Left lung (tissue), 10 donors: ENCODE measurements around the gene DPY30. TPM values are rescaled to one million over a fixed set of nuclear protein-coding genes. Genes with fewer than 3 reads are reported as not detected.
A peak's percentile ranks its signal among the peaks of the same experiment; 100 is the strongest.

ENCODE experiments used
- ATAC-seq: fragments of 200-7000 bp; cut with Tn5 transposase; one replicate; pipeline ENCODE4 v1.9.1; 2020; ENCODE audit warnings: moderate library complexity
- DNase-seq, 4 donors: peaks; one replicate each; pipeline ENCODE4 v3.0.0-alpha.2; 2013 to 2020
- H3K27ac ChIP-seq, 2 donors: fragments of 200-600 bp; sonication (generic) in 1 of 2; one replicate each; pipeline versions ENCODE4 v1.5.0 to v1.8.0; 2020 to 2021
- H3K27me3 ChIP-seq, 2 donors: fragments of 200-600 bp; sonication (generic) in 1 of 2; one replicate each; pipeline versions ENCODE4 v1.5.0 to v1.8.0; 2020 to 2021
- H3K36me3 ChIP-seq, 2 donors: fragments of 200-600 bp; sonication (generic) in 1 of 2; one replicate each; pipeline versions ENCODE4 v1.5.0 to v1.8.0; 2020 to 2021
- H3K4me1 ChIP-seq, 2 donors: fragments of 200-600 bp; one replicate each; pipeline ENCODE4 v1.8.0; 2021
- H3K4me3 ChIP-seq, 2 donors: fragments of 200-600 bp; sonication (generic) in 1 of 2; one replicate each; pipeline versions ENCODE4 v1.5.0 to v1.8.0; 2020 to 2021; ENCODE audit warnings: mild to moderate bottlenecking in 1 of 2
- H3K9me3 ChIP-seq, 2 donors: fragments of 200-600 bp; sonication (generic) in 1 of 2; one replicate each; pipeline versions ENCODE4 v1.5.0 to v1.8.0; 2020 to 2021
- intact Hi-C, 2 donors: fragments of 100-400 bp; cut with DNase I; formaldehyde crosslinking; loops; one replicate each; pipeline versions ENCODE4 v1.11.2 to v1.14.2; 2022
- polyA plus RNA-seq, 6 donors: library from polyadenylated mRNA; unstranded; fragments of 120-200 nt; gene quantifications; one replicate each; pipeline ENCODE4 v1.2.1, GENCODE V29; 2013; ENCODE audit not compliant: insufficient read length in 6 of 6
- total RNA-seq, 2 donors: library from RNA; stranded (reverse); fragmentation: NEBNext Ultra II Directional; extraction: Animal tissue kit (Norgen Biotek cat#: 25700); gene quantifications; one replicate each; pipeline ENCODE4 v1.2.1, GENCODE V29; 2021
- TF ChIP-seq, protein P1 (sequence below), 2 donors: fragments of 200-600 bp; sonication (generic) in 1 of 2; IDR thresholded peaks; one replicate each; pipeline versions ENCODE4 v1.5.0 to v1.8.0; 2021; ENCODE audit warnings: antibody characterized with exemption in 2 of 2
- donor health status: DM: no; HTN: yes; CAD: no.
- donor health status: DM: no; HTN: no; CAD: no.

DPY30 gene
- total and polyA plus RNA-seq, 8 donors, result 58.0 to 87.9 (median 73.4) TPM

DNA sequence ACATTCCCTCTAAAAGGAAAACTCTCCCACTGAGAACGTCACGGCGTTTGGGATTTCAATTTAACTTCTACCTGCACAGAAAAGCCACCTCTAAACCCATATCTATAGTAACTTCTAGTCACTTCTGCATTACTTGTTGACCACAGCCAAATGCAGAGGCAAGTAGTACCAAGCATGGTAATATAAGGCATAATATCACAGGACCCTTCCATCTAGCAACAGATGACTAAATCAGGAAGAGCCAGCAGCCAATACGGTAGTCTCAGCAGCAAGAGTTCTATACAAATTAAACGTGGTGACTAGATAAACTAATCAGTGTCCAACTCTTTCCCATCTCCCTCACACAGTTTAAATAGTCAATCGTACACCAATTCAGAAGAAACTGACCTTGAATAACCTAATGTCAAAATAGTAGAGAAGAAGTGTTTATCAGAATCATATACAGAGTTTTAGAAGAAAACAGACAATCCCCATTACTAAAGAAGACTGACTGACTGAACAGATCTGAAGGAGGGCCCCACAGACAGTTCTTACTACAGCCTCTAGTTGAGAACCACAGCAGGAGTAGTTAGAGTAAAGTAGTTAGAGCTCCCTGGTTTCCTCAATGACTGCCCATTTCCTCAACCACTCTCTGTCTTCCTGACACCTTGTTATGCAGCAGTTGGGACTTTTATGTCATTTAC is 58.8 kb downstream of the DPY30 start:
- no peaks in the 10 kb centered on the region for H3K9me3 ChIP-seq
- H3K4me1 ChIP-seq, result peaks cover 0 to 16% of the 10 kb centered on the region in 2 donors
- no peaks in the 10 kb centered on the region for H3K36me3 ChIP-seq
- ATAC-seq, result peak; percentile 84
- no peak overlapping the region for H3K4me3 ChIP-seq
- peak overlapping the region in 1 of 2 donors; percentile 37 for H3K27ac ChIP-seq
- H3K27me3 ChIP-seq, result no peaks in the 10 kb centered on the region
- intact Hi-C loops, result no loop called here
- peak in 1 of 4 donors; percentile 11 for DNase-seq
- TF ChIP-seq, protein P1, sequence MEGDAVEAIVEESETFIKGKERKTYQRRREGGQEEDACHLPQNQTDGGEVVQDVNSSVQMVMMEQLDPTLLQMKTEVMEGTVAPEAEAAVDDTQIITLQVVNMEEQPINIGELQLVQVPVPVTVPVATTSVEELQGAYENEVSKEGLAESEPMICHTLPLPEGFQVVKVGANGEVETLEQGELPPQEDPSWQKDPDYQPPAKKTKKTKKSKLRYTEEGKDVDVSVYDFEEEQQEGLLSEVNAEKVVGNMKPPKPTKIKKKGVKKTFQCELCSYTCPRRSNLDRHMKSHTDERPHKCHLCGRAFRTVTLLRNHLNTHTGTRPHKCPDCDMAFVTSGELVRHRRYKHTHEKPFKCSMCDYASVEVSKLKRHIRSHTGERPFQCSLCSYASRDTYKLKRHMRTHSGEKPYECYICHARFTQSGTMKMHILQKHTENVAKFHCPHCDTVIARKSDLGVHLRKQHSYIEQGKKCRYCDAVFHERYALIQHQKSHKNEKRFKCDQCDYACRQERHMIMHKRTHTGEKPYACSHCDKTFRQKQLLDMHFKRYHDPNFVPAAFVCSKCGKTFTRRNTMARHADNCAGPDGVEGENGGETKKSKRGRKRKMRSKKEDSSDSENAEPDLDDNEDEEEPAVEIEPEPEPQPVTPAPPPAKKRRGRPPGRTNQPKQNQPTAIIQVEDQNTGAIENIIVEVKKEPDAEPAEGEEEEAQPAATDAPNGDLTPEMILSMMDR (IDR thresholded peaks at IDR 0.05), result no peak

DNA sequence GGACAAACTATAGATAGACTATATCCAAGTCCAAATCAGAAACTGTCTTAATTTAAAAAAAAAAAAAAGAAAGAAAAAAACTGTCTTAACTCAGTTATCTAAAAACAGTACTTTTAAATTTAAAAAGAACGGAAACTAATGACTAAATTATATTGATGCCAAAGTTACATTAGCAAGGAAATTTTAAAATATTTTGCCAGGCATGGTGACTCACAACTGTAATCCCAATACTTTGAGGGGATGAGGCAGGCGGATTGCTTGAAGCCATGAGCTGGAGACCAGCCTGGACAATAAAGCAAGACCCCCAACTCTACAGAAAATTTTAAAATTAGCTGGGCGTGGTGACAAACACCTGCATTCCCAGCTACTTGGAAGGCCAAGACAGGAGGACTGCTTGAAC is 59.6 kb downstream of the DPY30 start:
- no peak overlapping the region for H3K27ac ChIP-seq
- ATAC-seq, result no peak

DNA sequence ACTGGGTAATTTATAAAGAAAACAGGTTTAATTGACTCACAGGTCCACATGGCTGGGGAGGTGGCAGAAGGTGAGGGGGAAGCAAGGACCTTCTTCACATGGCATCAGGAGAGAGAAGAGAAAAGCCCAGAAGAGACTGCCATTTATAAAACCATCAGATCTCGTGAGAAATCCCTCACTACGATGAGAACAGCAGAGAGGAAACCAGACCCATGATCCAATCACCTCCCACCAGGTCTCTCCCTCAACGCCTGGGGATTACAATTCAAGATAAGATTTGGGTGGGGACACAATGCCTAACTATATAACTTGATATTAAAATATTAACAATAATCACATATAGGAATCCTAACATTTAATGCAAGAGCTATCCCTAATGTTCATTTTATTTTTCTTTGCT is 60.6 kb downstream of the DPY30 start:
- DNase-seq, result no peak
- Histone ChIP-seq H3K27ac (no peak overlapping the region), H3K9me3 (no peaks in the 10 kb centered on the region), H3K27me3 (no peaks in the 10 kb centered on the region), H3K36me3 (no peaks in the 10 kb centered on the region), H3K4me3 (no peak overlapping the region), H3K4me1 (peaks cover 0 to 22% of the 10 kb centered on the region in 2 donors)
- intact Hi-C loops, result no loop called here
- TF ChIP-seq, protein P1 (IDR thresholded peaks at IDR 0.05), result no peak
- no peak for ATAC-seq

More for the DNA sequence above, 59.6 kb downstream of the DPY30 start:
- no peak for DNase-seq
- H3K9me3 ChIP-seq, result no peaks in the 10 kb centered on the region
- H3K27me3 ChIP-seq, result no peaks in the 10 kb centered on the region
- H3K36me3 ChIP-seq, result no peaks in the 10 kb centered on the region
- H3K4me3 ChIP-seq, result no peak overlapping the region
- TF ChIP-seq, protein P1 (IDR thresholded peaks at IDR 0.05), result no peak
- intact Hi-C loops, result no loop called here
- H3K4me1 ChIP-seq, result peaks cover 0 to 16% of the 10 kb centered on the region in 2 donors

DNA sequence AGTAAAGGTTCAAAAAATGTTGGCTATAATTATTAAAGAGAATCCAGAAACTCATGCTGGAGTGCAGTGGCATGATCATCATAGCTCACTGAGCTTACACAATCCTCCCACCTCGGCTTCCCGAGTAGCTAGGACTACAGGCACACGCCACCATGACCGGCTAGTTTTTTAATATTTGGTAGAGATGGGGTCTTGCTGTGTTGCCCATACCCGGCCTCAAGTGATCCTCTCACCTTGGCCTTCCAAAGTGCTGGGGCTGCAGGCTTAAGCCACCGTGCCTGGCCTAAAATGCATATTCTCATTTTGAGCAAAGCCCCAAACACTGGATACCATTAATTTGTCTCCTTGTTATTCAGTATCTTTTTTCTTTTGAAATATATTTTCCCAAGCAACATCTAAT is 61.2 kb downstream of the DPY30 start:
- TF ChIP-seq, protein P1 (IDR thresholded peaks at IDR 0.05), result no peak
- Histone ChIP-seq H3K9me3 (no peaks in the 10 kb centered on the region), H3K4me3 (no peak overlapping the region), H3K27me3 (no peaks in the 10 kb centered on the region), H3K27ac (no peak overlapping the region), H3K4me1 (peaks cover 0 to 23% of the 10 kb centered on the region in 2 donors), H3K36me3 (no peaks in the 10 kb centered on the region)
- ATAC-seq, result no peak
- intact Hi-C loops, result no loop called here
- DNase-seq, result no peak

Other genes with a start within 250 kb of the DPY30 start
- 10 to 100 TPM; 38.2 to 47.3 TPM for gene MEMO1, start 28.8 kb downstream of the DPY30 start, total RNA-seq
- 10 to 100 TPM; 33.0 to 46.4 (median 36.3) TPM for gene MEMO1, start 28.8 kb downstream of the DPY30 start, polyA plus RNA-seq
- gene SPAST, start 23.8 kb upstream of the DPY30 start, total RNA-seq, result 10 to 100 TPM; 16.0 to 16.7 TPM
- gene SPAST, start 23.8 kb upstream of the DPY30 start, polyA plus RNA-seq, result 10 to 100 TPM; 21.4 to 25.7 (median 24.7) TPM
- 10 to 100 TPM; 29.3 to 29.9 TPM for gene SLC30A6, start 126.1 kb upstream of the DPY30 start, total RNA-seq
- 10 to 100 TPM; 23.5 to 27.2 (median 25.7) TPM for gene SLC30A6, start 126.1 kb upstream of the DPY30 start, polyA plus RNA-seq
- 10 to 100 TPM in 1 of 2 donors, 1 to 10 TPM in 1; 6.8 to 21.9 TPM for gene NLRC4, start 225.1 kb upstream of the DPY30 start, total RNA-seq
- gene NLRC4, start 225.1 kb upstream of the DPY30 start, polyA plus RNA-seq, result 1 to 10 TPM in 4 of 6 donors, under 1 TPM in 2; 0.80 to 1.6 (median 1.2) TPM
- gene YIPF4, start 238.1 kb upstream of the DPY30 start, total RNA-seq, result 10 to 100 TPM; 50.5 to 61.5 TPM
- 10 to 100 TPM; 54.2 to 68.1 (median 56.2) TPM for gene YIPF4, start 238.1 kb upstream of the DPY30 start, polyA plus RNA-seq